Measurements from ENCODE around the gene XXYLT1. TPM values are rescaled to one million over a fixed set of nuclear protein-coding genes. Genes with fewer than 3 reads are reported as not detected.

The XXYLT1 gene
- total and polyA plus RNA-seq, 9 of the 15 experiments (the other 6 are each of a cell fraction or from before 2014, with no cell fraction given): 1.9 to 18.9 (median 15.0) TPM

DNA sequence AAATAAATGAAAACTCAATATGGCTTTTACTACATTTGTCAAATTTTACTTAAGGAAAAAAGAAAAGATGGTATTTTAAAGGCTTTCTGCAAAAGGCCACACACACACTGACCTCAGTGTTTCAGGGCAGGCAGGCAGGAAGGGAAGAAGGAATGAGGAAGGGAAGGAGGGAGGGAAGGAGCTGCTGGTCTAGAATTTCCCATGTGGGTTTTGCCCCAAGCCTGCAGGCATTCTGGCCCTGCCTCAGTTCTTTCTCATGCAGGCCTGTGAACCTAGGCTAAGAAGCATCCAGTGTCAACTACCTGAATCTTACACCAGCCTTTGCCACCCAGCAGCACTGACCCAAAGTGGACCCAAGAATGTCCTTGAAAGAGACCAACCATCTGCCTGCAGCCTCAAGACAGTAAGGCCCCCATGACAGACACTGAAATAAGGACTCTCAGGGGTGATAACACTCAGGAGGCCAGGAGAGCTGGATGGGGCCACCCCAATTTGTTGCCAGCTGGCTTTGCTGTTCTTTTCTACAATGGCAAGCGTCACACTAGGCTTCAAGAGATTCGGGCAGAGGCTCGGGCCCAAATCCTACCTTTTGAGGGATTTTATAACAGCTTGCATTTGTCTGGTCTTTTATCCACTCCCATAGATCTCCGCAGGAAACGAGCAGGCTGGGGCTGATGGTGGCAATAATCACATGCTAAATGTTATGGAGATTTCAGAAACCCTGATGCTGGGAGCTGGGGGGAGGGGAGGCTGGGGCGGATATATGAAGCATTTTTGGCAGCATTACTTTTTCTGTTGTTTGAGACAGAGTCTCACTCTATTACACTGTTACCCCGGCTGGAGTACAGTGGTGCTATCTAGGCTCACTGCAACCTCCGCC is 51.4 kb downstream of the XXYLT1 start:
- H4K20me1 ChIP-seq (replicated peaks; ENCODE audit: control insufficient read depth, insufficient read depth, low read length): no peaks in the 10 kb centered on the region
- H3K9me1 ChIP-seq (ENCODE audit: control insufficient read depth, insufficient read depth, low read length): no peaks in the 10 kb centered on the region
- FAIRE-seq (no peak), DNase-seq (ENCODE audit: extremely low read depth in 1 of 4, low spot score in 3 of 4) (no peak), ATAC-seq (no peak)
- H3K4me1 ChIP-seq (replicated peaks in 1 of 2; ENCODE audit: control insufficient read depth in 2 of 2, insufficient read depth in 2 of 2, low read length in 2 of 2): peaks cover 0 to 5% of the 10 kb centered on the region in 2 experiments; a peak in 2 of 5 replicates
- ChIA-PET POLR2A (interaction anchor here (0.6 to 1.1 kb wide), 2 partner anchors 10 to 12 kb away, joined by 3 read pairs; no protein-coding TSS in a partner anchor), CTCF (ENCODE audit: low intra/inter-chr PET ratio) (no interaction called here)
- intact Hi-C loops (cut with micrococcal nuclease): no loop called here
- no peak overlapping the region for H3K4me2 ChIP-seq (ENCODE audit: insufficient read depth, low read length)
- BruUV-seq (replicated peaks): no TSS peak
- no peaks in the 10 kb centered on the region for H3K9me3 ChIP-seq (replicated peaks; ENCODE audit: control insufficient read depth, insufficient read depth, low read depth, low read length)
- H3K9ac ChIP-seq (ENCODE audit: insufficient read depth in 1 of 2, low read depth in 2 of 2, low read length in 2 of 2): no peak overlapping the region
- TF ChIP-seq HSF4 (CRISPR knock-in tag; IDR thresholded peaks at IDR 0.05; ENCODE audit: borderline replicate concordance) (no peak), E4F1 (CRISPR knock-in tag; IDR thresholded peaks at IDR 0.05; ENCODE audit: borderline replicate concordance) (no peak)
- H3K27me3 ChIP-seq (ENCODE audit: control insufficient read depth in 2 of 2, insufficient read depth in 2 of 2, low read length in 2 of 2): no peaks in the 10 kb centered on the region
- H3K27ac ChIP-seq (ENCODE audit: extremely low read depth, low read depth, low read length): no peak overlapping the region
- H3K79me2 ChIP-seq (ENCODE audit: control insufficient read depth, insufficient read depth, low read length): no peaks in the 10 kb centered on the region; the same call in 2 of the 3 replicates
- H3K4me3 ChIP-seq: no peak overlapping the region
- H2AFZ ChIP-seq (ENCODE audit: low read depth, low read length): no peak overlapping the region
- H3K36me3 ChIP-seq (ENCODE audit: control insufficient read depth, insufficient read depth, low read length): no peaks in the 10 kb centered on the region
- WGBS (ENCODE audit: insufficient coverage, low coverage, missing lambda C conversion rate): 96% methylated on average over 6 of the region's 8 CpGs
- in situ Hi-C loops (cut with MboI): no loop called here

Measured in K562 (cell line).